Gastrocnemius medialis (tissue), 4 donors: Measurements from ENCODE around the gene BORCS5. TPM values are rescaled to one million over a fixed set of nuclear protein-coding genes. Genes with fewer than 3 reads are reported as not detected.

Experiments used
- ATAC-seq, 2 donors: fragments of 150-250 bp; one replicate each; pipeline ENCODE4 v1.9.1; 2016
- DNase-seq, 2 donors: peaks; one replicate each; pipeline ENCODE4 v3.0.0-alpha.2; 2019
- H3K27ac ChIP-seq, 4 donors: fragments of 200-600 bp; sonication (generic); 1 replicate in 1 of 4; 2 replicates in 3 of 4; pipeline ENCODE4 v1.5.1; 2016 to 2018; ENCODE audit warnings: mild to moderate bottlenecking in 2 of 4, moderate library complexity in 1 of 4
- H3K27me3 ChIP-seq, 3 donors: fragments of 200-600 bp; sonication (generic) in 2 of 3; 1 replicate in 1 of 3; 2 replicates in 2 of 3; pipeline versions ENCODE4 v1.5.1 to v1.6.0; 2016 to 2019; ENCODE audit warnings: mild to moderate bottlenecking in 1 of 3, moderate library complexity in 1 of 3
- H3K36me3 ChIP-seq, 2 donors: fragments of 200-600 bp; sonication (generic) in 1 of 2; one replicate each; pipeline ENCODE4 v1.5.1; 2017 to 2018
- H3K4me1 ChIP-seq, 2 donors: fragments of 200-600 bp; sonication (generic) in 1 of 2; one replicate each; pipeline ENCODE4 v1.5.1; 2016 to 2017; ENCODE audit warnings: mild to moderate bottlenecking in 2 of 2
- H3K4me3 ChIP-seq, 4 donors: fragments of 200-600 bp; sonication (generic) in 3 of 4; 1 replicate in 1 of 4; 2 replicates in 3 of 4; pipeline ENCODE4 v1.5.1; 2016 to 2019; ENCODE audit warnings: mild to moderate bottlenecking in 2 of 4
- H3K9me3 ChIP-seq, 3 donors: fragments of 200-600 bp; sonication (generic) in 2 of 3; 1 replicate in 1 of 3; 2 replicates in 2 of 3; pipeline ENCODE4 v1.5.1; 2016 to 2019
- CTCF ChIP-seq, 5 experiments: fragments of 450-650 bp in 3 of 5; fragments of 200-600 bp in 2 of 5; sonication (generic) in 2 of 5; IDR thresholded peaks in 4 of 5; conservative IDR thresholded peaks in 1 of 5; 1 replicate in 4 of 5; 2 replicates in 1 of 5; pipeline ENCODE4 v1.5.1; 2016 to 2019; ENCODE audit warnings: antibody characterized with exemption in 5 of 5, mild to moderate bottlenecking in 3 of 5, moderate library complexity in 3 of 5
- POLR2A ChIP-seq, 2 donors: fragments of 450-650 bp; IDR thresholded peaks; one replicate each; pipeline ENCODE4 v1.6.1; 2017; ENCODE audit warnings: antibody characterized with exemption in 2 of 2, mild to moderate bottlenecking in 2 of 2, moderate library complexity in 2 of 2
- in situ Hi-C, 4 donors: fragments of 200-750 bp; cut with MboI; loops; one replicate each; pipeline versions ENCODE4 v1.15.0 to v1.8.0; 2017; ENCODE audit warnings: low sequenced_read_pairs in 4 of 4
- intact Hi-C: fragments of 100-400 bp; cut with DNase I; formaldehyde crosslinking; loops from one replicate; pipeline ENCODE4 v1.15.1; 2023; ENCODE audit warnings: low total_unique reads
- total RNA-seq, 4 donors: library from RNA; depleted of rRNA; stranded (reverse); fragments of >200 nt; gene quantifications; one replicate each; pipeline versions ENCODE4 v1.1.0 to v1.2.3, GENCODE V29; 2016

The BORCS5 gene
- total RNA-seq, 4 donors from 2014 or later: 13.0 to 13.9 (median 13.4) TPM

GRCh38 chr12:12442548-12443071, 85.7 kb downstream of the BORCS5 start:
- intact Hi-C loops (no loop called here), in situ Hi-C loops (no loop called here)
- Histone ChIP-seq H3K27me3 (no peaks in the 10 kb centered on the region), H3K4me3 (no peak overlapping the region), H3K9me3 (no peaks in the 10 kb centered on the region), H3K36me3 (no peaks in the 10 kb centered on the region), H3K4me1 (peaks cover 16 to 28% of the 10 kb centered on the region in 2 donors), H3K27ac (peak overlapping the region; percentile 25 to 59 (median 56))
- DNase-seq: no peak
- TF ChIP-seq CTCF (IDR thresholded peaks at IDR 0.05 in 4 of 5, conservative IDR thresholded peaks at IDR 0.05 in 1 of 5) (no peak), POLR2A (IDR thresholded peaks at IDR 0.05) (no peak)
- ATAC-seq: peak in 1 of 2 donors; percentile 38

GRCh38 chr12:12443431-12443878, 86.6 kb downstream of the BORCS5 start:
- in situ Hi-C loops (no loop called here), intact Hi-C loops (no loop called here)
- Histone ChIP-seq H3K9me3 (no peaks in the 10 kb centered on the region), H3K36me3 (no peaks in the 10 kb centered on the region), H3K27ac (peak overlapping the region; percentile 25 to 59 (median 56)), H3K4me1 (peaks cover 16 to 28% of the 10 kb centered on the region in 2 donors), H3K27me3 (no peaks in the 10 kb centered on the region), H3K4me3 (no peak overlapping the region)
- ATAC-seq: peak; percentile 37 to 40
- no peak for TF ChIP-seq POLR2A (IDR thresholded peaks at IDR 0.05)
- no peak for TF ChIP-seq CTCF (IDR thresholded peaks at IDR 0.05 in 4 of 5, conservative IDR thresholded peaks at IDR 0.05 in 1 of 5)
- DNase-seq: no peak

GRCh38 chr12:12445165-12445881, 88.4 kb downstream of the BORCS5 start:
- DNase-seq: no peak
- no peak overlapping the region for H3K27ac ChIP-seq
- in situ Hi-C loops: no loop called here
- intact Hi-C loops: no loop called here
- no peak for ATAC-seq
- H3K4me1 ChIP-seq: peaks cover 16 to 28% of the 10 kb centered on the region in 2 donors
- H3K27me3 ChIP-seq: no peaks in the 10 kb centered on the region
- H3K9me3 ChIP-seq: no peaks in the 10 kb centered on the region
- H3K36me3 ChIP-seq: no peaks in the 10 kb centered on the region
- H3K4me3 ChIP-seq: no peak overlapping the region
- TF ChIP-seq CTCF (IDR thresholded peaks at IDR 0.05 in 4 of 5, conservative IDR thresholded peaks at IDR 0.05 in 1 of 5): no peak
- TF ChIP-seq POLR2A (IDR thresholded peaks at IDR 0.05): no peak

GRCh38 chr12:12445882-12446181, 89.0 kb downstream of the BORCS5 start:
- in situ Hi-C loops: no loop called here
- no peak for DNase-seq
- TF ChIP-seq CTCF (IDR thresholded peaks at IDR 0.05 in 4 of 5, conservative IDR thresholded peaks at IDR 0.05 in 1 of 5): no peak
- TF ChIP-seq POLR2A (IDR thresholded peaks at IDR 0.05): no peak
- Histone ChIP-seq H3K4me1 (peaks cover 16 to 28% of the 10 kb centered on the region in 2 donors), H3K4me3 (no peak overlapping the region), H3K27ac (no peak overlapping the region), H3K27me3 (no peaks in the 10 kb centered on the region), H3K9me3 (no peaks in the 10 kb centered on the region), H3K36me3 (no peaks in the 10 kb centered on the region)
- intact Hi-C loops: no loop called here
- no peak for ATAC-seq
